Ascending aorta (tissue), 2 donors: ENCODE data around the gene GRID2IP. TPM values are rescaled to one million over a fixed set of nuclear protein-coding genes. Genes with fewer than 3 reads are reported as not detected.
"Not testable (repeated sequence)": the region's sequence is repeated elsewhere in the genome, so short reads cannot be mapped to it uniquely, and the experiment has no call there.

Experiments
- DNase-seq, 2 donors: peaks; one replicate each; pipeline ENCODE4 v3.0.0-alpha.2; 2019; ENCODE audit warnings: low spot score in 2 of 2
- H3K27ac ChIP-seq, 2 donors: fragments of 200-600 bp; sonication (generic); one replicate each; pipeline ENCODE4 v1.5.1; 2016 to 2017; ENCODE audit warnings: mild to moderate bottlenecking in 1 of 2
- H3K27me3 ChIP-seq: fragments of 200-600 bp; sonication (generic); one replicate; pipeline ENCODE4 v1.5.1; 2017
- H3K36me3 ChIP-seq, 2 donors: fragments of 200-600 bp; sonication (generic); one replicate each; pipeline ENCODE4 v1.5.1; 2016
- H3K4me1 ChIP-seq, 2 donors: fragments of 200-600 bp; sonication (generic); one replicate each; pipeline ENCODE4 v1.5.1; 2016 to 2017; ENCODE audit warnings: mild to moderate bottlenecking in 1 of 2
- H3K4me3 ChIP-seq, 2 donors: fragments of 200-600 bp; sonication (generic); one replicate each; pipeline ENCODE4 v1.5.1; 2016 to 2017; ENCODE audit warnings: mild to moderate bottlenecking in 1 of 2
- H3K9me3 ChIP-seq, 2 donors: fragments of 200-600 bp; sonication (generic); one replicate each; pipeline ENCODE4 v1.5.1; 2016
- CTCF ChIP-seq, 3 experiments: fragments of 200-600 bp in 2 of 3; fragments of 450-650 bp in 1 of 3; sonication (generic) in 2 of 3; IDR thresholded peaks; one replicate each; pipeline ENCODE4 v1.5.1; 2016 to 2019; ENCODE audit warnings: antibody characterized with exemption in 3 of 3, mild to moderate bottlenecking in 1 of 3, moderate library complexity in 1 of 3
- intact Hi-C: fragments of 100-400 bp; cut with DNase I; formaldehyde crosslinking; loops from one replicate; pipeline ENCODE4 v1.15.1; 2023
- total RNA-seq: library from RNA; depleted of rRNA; stranded (reverse); fragments of >200 nt; gene quantifications from one replicate; pipeline ENCODE4 v1.1.0, GENCODE V29; 2016

GRID2IP gene
- total RNA-seq, 1 donor from 2014 or later, result not detected

- no peak overlapping the region for H3K27ac ChIP-seq
- H3K9me3 ChIP-seq, result no peaks in the 10 kb centered on the region
- peaks cover 39 to 44% of the 10 kb centered on the region in 2 donors for H3K36me3 ChIP-seq
- H3K4me3 ChIP-seq, result no peak overlapping the region
- H3K4me1 ChIP-seq, result peaks cover 7 to 11% of the 10 kb centered on the region in 2 donors
- no peaks in the 10 kb centered on the region for H3K27me3 ChIP-seq
- no peak for DNase-seq
- intact Hi-C loops, result loop anchor here (2.0 kb wide), 1 partner anchor 50 kb away; no protein-coding TSS in a partner anchor
- no peak for TF ChIP-seq CTCF (IDR thresholded peaks at IDR 0.05)
Observed at GRCh38 chr7:6588566-6588965, 37.3 kb upstream of the GRID2IP start.

GRCh38 chr7:6585746-6586432, 34.6 kb upstream of the GRID2IP start:
- intact Hi-C loops, H3K27ac ChIP-seq, DNase-seq: not testable (repeated sequence)

GRCh38 chr7:6579446-6579845, 28.2 kb upstream of the GRID2IP start:
- peaks cover 22 to 37% of the 10 kb centered on the region in 2 donors for H3K36me3 ChIP-seq
- H3K4me3 ChIP-seq, result no peak overlapping the region
- DNase-seq, result no peak
- no peak for TF ChIP-seq CTCF (IDR thresholded peaks at IDR 0.05)
- H3K27me3 ChIP-seq, result no peaks in the 10 kb centered on the region
- no peaks in the 10 kb centered on the region for H3K9me3 ChIP-seq
- H3K27ac ChIP-seq, result no peak overlapping the region
- H3K4me1 ChIP-seq, result peaks cover 0 to 7% of the 10 kb centered on the region in 2 donors
- intact Hi-C loops, result loop anchor here (5.0 kb wide), 1 partner anchor 128 kb away; the partner anchor contains the start of gene ZNF12

More at GRCh38 chr7:6585746-6586432, 34.6 kb upstream of the GRID2IP start:
- H3K36me3 ChIP-seq, result peaks cover 45 to 48% of the 10 kb centered on the region in 2 donors
- H3K4me3 ChIP-seq, H3K4me1 ChIP-seq, H3K27me3 ChIP-seq, H3K9me3 ChIP-seq: not testable (repeated sequence)

GRCh38 chr7:6578114-6579084, 27.1 kb upstream of the GRID2IP start:
- H3K27ac ChIP-seq, result peak overlapping the region; percentile 89 to 94
- H3K4me1 ChIP-seq, result peaks cover 0 to 7% of the 10 kb centered on the region in 2 donors
- H3K36me3 ChIP-seq, result peaks cover 16 to 33% of the 10 kb centered on the region in 2 donors
- H3K27me3 ChIP-seq, result no peaks in the 10 kb centered on the region
- TF ChIP-seq CTCF (IDR thresholded peaks at IDR 0.05), result no peak
- intact Hi-C loops, result loop anchor here (5.0 kb wide), 1 partner anchor 129 kb away; the partner anchor contains the start of gene ZNF12
- no peaks in the 10 kb centered on the region for H3K9me3 ChIP-seq
- peak overlapping the region; percentile 61 to 69 for H3K4me3 ChIP-seq
- no peak for DNase-seq

GRCh38 chr7:6577369-6578113, 26.3 kb upstream of the GRID2IP start, which contains the start of gene ZDHHC4:
Gene ZDHHC4 (plus strand): TSS chr7:6577454. CDS start chr7:6580562, 3,108 bp downstream.
- TF ChIP-seq CTCF (IDR thresholded peaks at IDR 0.05), result no peak
- Histone ChIP-seq H3K27me3 (no peaks in the 10 kb centered on the region), H3K27ac (peak within 1 kb of the TSS; percentile 89 to 94), H3K4me3 (peak within 1 kb of the TSS; percentile 61 to 69), H3K36me3 (peaks cover 11 to 25% of the 10 kb centered on the region in 2 donors), H3K4me1 (peaks cover 0 to 7% of the 10 kb centered on the region in 2 donors), H3K9me3 (no peaks in the 10 kb centered on the region)
- intact Hi-C loops, result loop anchor here (5.0 kb wide), 1 partner anchor 130 kb away; the partner anchor contains the start of gene ZNF12
- DNase-seq, result peak; percentile 32 to 92

- Histone ChIP-seq H3K4me3 (peak overlapping the region; percentile 61 to 69), H3K27ac (peak overlapping the region; percentile 89 to 94), H3K36me3 (peaks cover 5 to 19% of the 10 kb centered on the region in 2 donors)
- H3K9me3 ChIP-seq, H3K4me1 ChIP-seq, H3K27me3 ChIP-seq, DNase-seq: not testable (repeated sequence)
- intact Hi-C loops, result loop anchor here (5.0 kb wide), 1 partner anchor 130 kb away; the partner anchor contains the start of gene ZNF12
Observed at GRCh38 chr7:6576867-6577368, 25.7 kb upstream of the GRID2IP start.
